HL-60 (cell line): ENCODE measurements around the gene TRIM28.

ENCODE experiments used
- DNase-seq, 2 experiments: peaks; one replicate each; pipeline ENCODE4 v3.0.0-alpha.2; 2010 to 2020; ENCODE audit warnings: low read depth in 1 of 2, low spot score in 1 of 2
- H3K27ac ChIP-seq: fragments of 250-450 bp; sonication (Bioruptor Pico); replicated peaks from 2 replicates; pipeline ENCODE4 v1.5.1; 2020; ENCODE audit warnings: mild to moderate bottlenecking, moderate library complexity
- H3K27me3 ChIP-seq: fragments of 250-450 bp; sonication (Bioruptor Pico); 2 replicates; pipeline ENCODE4 v1.5.1; 2021; ENCODE audit warnings: mild to moderate bottlenecking, moderate library complexity; ENCODE audit not compliant: insufficient read depth, poor library complexity, severe bottlenecking
- H3K4me3 ChIP-seq: replicated peaks from 2 replicates; pipeline ENCODE4 v1.5.1; 2011; ENCODE audit warnings: mild to moderate bottlenecking, control low read depth, low read length; ENCODE audit not compliant: insufficient read depth
- GABPA ChIP-seq: IDR thresholded peaks from 2 replicates; pipeline ENCODE4 v1.6.1; 2012; ENCODE audit warnings: low read depth
- POLR2AphosphoS5 ChIP-seq: IDR thresholded peaks from 2 replicates; pipeline ENCODE4 v1.6.1; 2012; ENCODE audit warnings: low read depth
- REST ChIP-seq: IDR thresholded peaks from 2 replicates; pipeline ENCODE4 v1.6.1; 2012; ENCODE audit warnings: low read depth; ENCODE audit not compliant: insufficient replicate concordance
- SPI1 ChIP-seq: IDR thresholded peaks from 2 replicates; pipeline ENCODE4 v1.6.1; 2012; ENCODE audit warnings: low read depth, mild to moderate bottlenecking, borderline replicate concordance
- TF ChIP-seq, protein P1 (sequence below): IDR thresholded peaks from one replicate; pipeline ENCODE4 v1.5.1; 2011; ENCODE audit warnings: low read length, control low read depth, inconsistent platforms; ENCODE audit not compliant: insufficient read depth

TRIM28 gene

DNA sequence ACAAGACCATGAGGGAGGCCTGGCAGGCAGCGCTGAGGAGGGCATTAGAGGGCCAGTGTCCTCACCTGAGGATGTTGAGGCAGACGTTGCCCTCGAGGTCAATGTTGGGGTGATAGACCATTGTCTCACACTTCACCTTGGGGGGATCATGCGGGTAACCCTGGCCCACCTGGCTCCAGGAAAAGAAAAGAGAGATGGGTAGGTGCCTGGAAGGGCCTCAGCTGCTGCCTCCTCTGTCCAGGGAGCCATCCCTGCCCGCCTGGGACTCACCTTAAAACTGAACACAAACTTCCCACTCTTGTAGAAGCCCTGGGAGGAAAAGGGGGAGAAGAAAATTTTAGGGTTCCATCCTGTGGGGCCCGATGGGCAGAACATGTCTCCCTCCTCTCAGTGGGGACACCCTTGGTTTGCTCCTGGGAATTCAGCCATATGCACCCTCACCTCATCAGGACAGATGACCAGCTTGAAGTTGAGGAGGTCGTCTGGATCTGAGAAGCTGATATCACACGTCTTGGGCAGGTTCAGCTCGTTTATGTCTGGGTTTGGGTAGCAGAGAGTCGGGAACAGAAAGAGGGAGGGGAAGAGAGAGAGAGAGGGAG is 12.9 kb downstream of the TRIM28 start:
- no peak for TF ChIP-seq GABPA
- TF ChIP-seq, protein P1, sequence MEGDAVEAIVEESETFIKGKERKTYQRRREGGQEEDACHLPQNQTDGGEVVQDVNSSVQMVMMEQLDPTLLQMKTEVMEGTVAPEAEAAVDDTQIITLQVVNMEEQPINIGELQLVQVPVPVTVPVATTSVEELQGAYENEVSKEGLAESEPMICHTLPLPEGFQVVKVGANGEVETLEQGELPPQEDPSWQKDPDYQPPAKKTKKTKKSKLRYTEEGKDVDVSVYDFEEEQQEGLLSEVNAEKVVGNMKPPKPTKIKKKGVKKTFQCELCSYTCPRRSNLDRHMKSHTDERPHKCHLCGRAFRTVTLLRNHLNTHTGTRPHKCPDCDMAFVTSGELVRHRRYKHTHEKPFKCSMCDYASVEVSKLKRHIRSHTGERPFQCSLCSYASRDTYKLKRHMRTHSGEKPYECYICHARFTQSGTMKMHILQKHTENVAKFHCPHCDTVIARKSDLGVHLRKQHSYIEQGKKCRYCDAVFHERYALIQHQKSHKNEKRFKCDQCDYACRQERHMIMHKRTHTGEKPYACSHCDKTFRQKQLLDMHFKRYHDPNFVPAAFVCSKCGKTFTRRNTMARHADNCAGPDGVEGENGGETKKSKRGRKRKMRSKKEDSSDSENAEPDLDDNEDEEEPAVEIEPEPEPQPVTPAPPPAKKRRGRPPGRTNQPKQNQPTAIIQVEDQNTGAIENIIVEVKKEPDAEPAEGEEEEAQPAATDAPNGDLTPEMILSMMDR, result no peak
- TF ChIP-seq REST, result no peak
- TF ChIP-seq SPI1, result no peak
- no peak for TF ChIP-seq POLR2AphosphoS5
- DNase-seq, result no peak
- peak overlapping the region; percentile 89 for H3K4me3 ChIP-seq
- H3K27me3 ChIP-seq, result no peaks in the 10 kb centered on the region
- H3K27ac ChIP-seq, result peak overlapping the region; percentile 90

DNA sequence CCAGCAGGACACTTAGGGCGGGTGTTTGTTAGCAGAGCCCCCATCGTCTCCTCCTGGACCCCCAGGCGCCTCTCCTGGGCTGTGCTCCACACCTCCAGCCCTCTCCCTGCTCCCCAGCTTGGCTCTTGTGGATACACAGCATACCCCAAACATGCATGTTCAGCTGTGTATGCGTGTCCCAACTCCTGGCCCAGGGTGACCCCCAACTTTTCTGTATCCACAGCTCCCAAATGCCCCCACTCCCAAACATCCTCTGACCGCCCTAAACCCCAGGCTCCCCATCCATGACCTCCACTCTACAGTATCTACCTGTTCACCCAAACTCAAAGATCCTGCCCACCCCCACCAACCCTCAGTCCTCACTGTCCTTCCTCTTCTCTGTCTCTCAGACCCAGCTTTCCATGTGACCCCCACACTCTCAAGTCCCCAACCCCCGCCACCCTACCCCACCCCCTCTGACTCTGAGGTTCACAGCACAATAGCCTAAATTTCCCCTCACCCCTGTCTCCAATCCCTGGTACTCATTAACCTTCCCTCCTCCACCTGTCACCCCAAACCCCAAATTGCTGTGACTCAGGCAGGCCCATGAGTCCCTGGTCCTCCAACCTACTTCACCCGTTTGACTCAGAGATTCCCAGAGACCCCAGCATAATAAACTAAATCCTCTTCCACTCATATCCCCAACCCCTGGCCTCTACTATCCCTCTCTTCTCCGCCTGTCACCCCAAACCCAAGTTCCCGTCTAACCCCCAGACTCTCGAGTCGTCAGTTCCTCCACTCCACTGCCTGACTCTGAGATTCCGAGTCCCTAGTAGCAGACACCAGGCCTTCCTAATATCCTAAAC is 13.6 kb downstream of the TRIM28 start:
- no peak for DNase-seq
- H3K27me3 ChIP-seq, result no peaks in the 10 kb centered on the region
- H3K4me3 ChIP-seq, result peak overlapping the region; percentile 89
- no peak for TF ChIP-seq REST
- peak overlapping the region; percentile 90 for H3K27ac ChIP-seq

DNA sequence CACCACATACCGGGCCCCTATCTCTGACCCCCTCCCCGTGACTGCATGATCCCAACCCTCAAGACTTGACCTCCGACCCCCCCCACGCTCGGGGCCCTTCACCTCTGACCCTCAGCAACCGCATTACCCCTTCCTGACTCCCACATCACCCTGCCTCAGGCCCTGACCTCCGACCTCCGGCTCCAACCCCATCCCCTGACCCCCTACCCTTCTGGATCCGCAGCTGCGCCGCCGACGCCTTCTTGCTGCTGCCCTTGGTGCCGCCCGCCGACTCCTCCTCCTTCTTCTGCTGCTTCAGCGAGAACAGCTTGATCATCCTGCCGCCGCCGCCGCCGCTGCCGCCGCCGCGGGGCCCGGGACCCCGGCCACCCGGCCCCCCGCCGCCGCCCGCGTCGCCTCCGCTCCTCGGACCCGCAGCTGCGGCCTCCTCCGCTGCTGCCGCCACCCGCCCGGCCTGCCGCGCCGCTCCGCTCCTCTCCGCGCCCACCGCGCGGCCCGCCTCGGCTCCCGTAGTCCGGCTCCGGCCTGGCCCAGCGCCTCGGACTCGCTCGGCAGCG is 14.3 kb downstream of the TRIM28 start, which contains the start of gene UBE2M:
TSS of gene UBE2M (minus strand) at position 546 of the 557 bp plus-strand sequence. CDS start at position 316, 230 bp downstream.
- TF ChIP-seq, protein P1, result no peak
- TF ChIP-seq GABPA, result no peak
- peak; percentile 52 for TF ChIP-seq REST
- no peak for TF ChIP-seq SPI1
- peak in 1 of 2 experiments; percentile 55 for DNase-seq

More for the DNA sequence above, 14.3 kb downstream of the TRIM28 start, which contains the start of gene UBE2M:
- peak within 1 kb of the TSS; percentile 89 for H3K4me3 ChIP-seq
- H3K27me3 ChIP-seq, result no peaks in the 10 kb centered on the region
- H3K27ac ChIP-seq, result peak within 1 kb of the TSS; percentile 100
